HCT116 (cell line): ENCODE data around the gene ATF6B.

ENCODE experiments used
- CEBPB ChIP-seq: IDR thresholded peaks from 2 replicates; pipeline ENCODE4 v1.6.1; 2012; ENCODE audit warnings: low read depth
- EGR1 ChIP-seq: IDR thresholded peaks from 2 replicates; pipeline ENCODE4 v1.6.1; 2012; ENCODE audit warnings: low read depth
- EZH2 ChIP-seq: fragments of 200-600 bp; sonication (generic); IDR thresholded peaks from 2 replicates; pipeline ENCODE4 v1.6.1; 2017; ENCODE audit warnings: antibody characterized with exemption, mixed run types
- FOSL1 ChIP-seq: IDR thresholded peaks from 2 replicates; pipeline ENCODE4 v1.6.1; 2012; ENCODE audit warnings: low read depth
- JUND ChIP-seq: IDR thresholded peaks from 2 replicates; pipeline ENCODE4 v1.6.1; 2012
- POLR2A ChIP-seq: IDR thresholded peaks from 2 replicates; pipeline ENCODE4 v1.7.0; 2011; ENCODE audit warnings: borderline replicate concordance; ENCODE audit not compliant: insufficient read depth, insufficient read length; ENCODE audit errors: extremely low read depth
- POLR2AphosphoS5 ChIP-seq: IDR thresholded peaks from 2 replicates; pipeline ENCODE4 v1.6.1; 2011; ENCODE audit warnings: mild to moderate bottlenecking, low read depth, low read length, moderate library complexity
- SP1 ChIP-seq: IDR thresholded peaks from 2 replicates; pipeline ENCODE4 v1.6.1; 2012; ENCODE audit warnings: low read depth
- YY1 ChIP-seq: IDR thresholded peaks from 2 replicates; pipeline ENCODE4 v1.6.1; 2011; ENCODE audit warnings: low read length, low read depth, moderate library complexity, mild to moderate bottlenecking; ENCODE audit not compliant: insufficient replicate concordance; ENCODE audit errors: extremely low read depth
- ZNF274 ChIP-seq: fragments of 200-500 bp; sonication (Bioruptor generic); IDR thresholded peaks from 2 replicates; pipeline ENCODE4 v1.6.1; 2014; ENCODE audit warnings: mild to moderate bottlenecking, low read depth, low read length, inconsistent platforms
- TF ChIP-seq, protein P1 (sequence below), 3 experiments: fragments of 200-600 bp in 1 of 3; sonication (generic) in 1 of 3; IDR thresholded peaks in 2 of 3; conservative IDR thresholded peaks in 1 of 3; 2 replicates each; pipeline ENCODE4 v1.5.1; 2012 to 2017; ENCODE audit warnings: low read depth in 2 of 3, low read length in 2 of 3, antibody characterized with exemption in 1 of 3, borderline replicate concordance in 1 of 3, control low read depth in 1 of 3, mild to moderate bottlenecking in 1 of 3, mixed read lengths in 1 of 3, mixed run types in 1 of 3, moderate library complexity in 1 of 3; ENCODE audit not compliant: insufficient read depth in 1 of 3
- TF ChIP-seq, protein P2 (sequence below): IDR thresholded peaks from 2 replicates; pipeline ENCODE4 v1.6.1; 2012
- TF ChIP-seq, protein P3 (sequence below): IDR thresholded peaks from 2 replicates; pipeline ENCODE4 v1.6.1; 2012; ENCODE audit warnings: low read depth
- TF ChIP-seq, protein P4 (sequence below): IDR thresholded peaks from 2 replicates; pipeline ENCODE4 v1.6.1; 2011; ENCODE audit warnings: mild to moderate bottlenecking, low read length, moderate library complexity; ENCODE audit not compliant: insufficient replicate concordance; ENCODE audit errors: extremely low read depth

DNA sequence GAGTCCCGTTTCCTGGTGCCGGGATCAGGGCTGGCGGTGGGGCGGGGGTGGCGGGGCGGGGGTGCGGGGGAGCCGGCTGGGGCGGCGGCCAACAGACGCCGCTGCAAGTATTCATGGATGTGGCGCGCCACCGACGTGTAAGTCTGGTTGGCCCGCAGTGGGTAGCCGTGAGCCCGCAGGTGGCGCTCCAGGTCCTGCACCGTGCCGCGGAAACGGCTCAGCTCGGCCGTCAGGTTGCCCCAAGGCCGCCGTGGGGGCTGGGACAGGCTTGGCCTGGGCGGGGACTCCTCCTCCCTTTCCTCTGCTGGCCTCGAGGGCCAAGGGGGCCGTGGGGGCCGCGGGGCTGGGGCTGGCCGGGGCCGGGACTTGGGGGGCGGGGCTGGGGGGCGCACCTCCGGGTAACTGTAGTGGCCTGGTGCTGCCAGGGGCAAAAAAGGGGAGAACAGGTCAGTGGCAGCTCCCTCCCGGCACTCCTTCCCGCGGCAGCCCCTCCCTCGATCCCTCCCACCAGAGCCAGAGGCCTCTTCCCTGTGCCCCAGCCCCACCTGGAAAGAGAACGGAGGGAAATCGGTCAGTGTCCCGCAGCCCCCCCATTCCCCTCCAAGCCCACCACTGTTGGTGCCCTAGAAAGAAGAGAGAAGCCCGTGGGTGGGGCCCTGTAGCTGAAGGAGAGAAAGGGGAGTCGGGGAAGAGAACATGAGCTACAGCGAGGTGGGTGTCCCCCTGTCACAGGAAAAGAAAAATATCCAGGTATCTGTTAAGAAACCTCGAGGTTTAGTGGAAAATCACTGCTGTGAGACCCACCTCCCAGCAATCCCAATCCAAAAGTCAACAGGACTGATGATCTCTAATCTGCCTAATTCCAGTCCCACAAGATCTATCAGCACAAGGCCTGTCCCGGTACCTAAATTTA lies 40.2 kb downstream of the ATF6B start:
- no peak for TF ChIP-seq POLR2A
- peak; percentile 30 for TF ChIP-seq YY1
- TF ChIP-seq, protein P1, sequence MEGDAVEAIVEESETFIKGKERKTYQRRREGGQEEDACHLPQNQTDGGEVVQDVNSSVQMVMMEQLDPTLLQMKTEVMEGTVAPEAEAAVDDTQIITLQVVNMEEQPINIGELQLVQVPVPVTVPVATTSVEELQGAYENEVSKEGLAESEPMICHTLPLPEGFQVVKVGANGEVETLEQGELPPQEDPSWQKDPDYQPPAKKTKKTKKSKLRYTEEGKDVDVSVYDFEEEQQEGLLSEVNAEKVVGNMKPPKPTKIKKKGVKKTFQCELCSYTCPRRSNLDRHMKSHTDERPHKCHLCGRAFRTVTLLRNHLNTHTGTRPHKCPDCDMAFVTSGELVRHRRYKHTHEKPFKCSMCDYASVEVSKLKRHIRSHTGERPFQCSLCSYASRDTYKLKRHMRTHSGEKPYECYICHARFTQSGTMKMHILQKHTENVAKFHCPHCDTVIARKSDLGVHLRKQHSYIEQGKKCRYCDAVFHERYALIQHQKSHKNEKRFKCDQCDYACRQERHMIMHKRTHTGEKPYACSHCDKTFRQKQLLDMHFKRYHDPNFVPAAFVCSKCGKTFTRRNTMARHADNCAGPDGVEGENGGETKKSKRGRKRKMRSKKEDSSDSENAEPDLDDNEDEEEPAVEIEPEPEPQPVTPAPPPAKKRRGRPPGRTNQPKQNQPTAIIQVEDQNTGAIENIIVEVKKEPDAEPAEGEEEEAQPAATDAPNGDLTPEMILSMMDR (IDR thresholded peaks at IDR 0.05 in 2 of 3, conservative IDR thresholded peaks at IDR 0.05 in 1 of 3; ENCODE audit: borderline replicate concordance in 1 of 3, insufficient read depth in 1 of 3, low read depth in 2 of 3, low read length in 2 of 3): peak; percentile 59 to 71 (median 64)
- no peak for TF ChIP-seq FOSL1
- no peak for TF ChIP-seq JUND
- no peak for TF ChIP-seq SP1
- TF ChIP-seq EZH2: no peak
- TF ChIP-seq POLR2AphosphoS5: 0 out of 2 replicates have a peak, but pooled peaks have one; percentile 33
- TF ChIP-seq CEBPB: no peak
- TF ChIP-seq, protein P2, sequence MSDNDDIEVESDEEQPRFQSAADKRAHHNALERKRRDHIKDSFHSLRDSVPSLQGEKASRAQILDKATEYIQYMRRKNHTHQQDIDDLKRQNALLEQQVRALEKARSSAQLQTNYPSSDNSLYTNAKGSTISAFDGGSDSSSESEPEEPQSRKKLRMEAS: no peak; the same call in 1 of the 2 replicates
- TF ChIP-seq, protein P3, sequence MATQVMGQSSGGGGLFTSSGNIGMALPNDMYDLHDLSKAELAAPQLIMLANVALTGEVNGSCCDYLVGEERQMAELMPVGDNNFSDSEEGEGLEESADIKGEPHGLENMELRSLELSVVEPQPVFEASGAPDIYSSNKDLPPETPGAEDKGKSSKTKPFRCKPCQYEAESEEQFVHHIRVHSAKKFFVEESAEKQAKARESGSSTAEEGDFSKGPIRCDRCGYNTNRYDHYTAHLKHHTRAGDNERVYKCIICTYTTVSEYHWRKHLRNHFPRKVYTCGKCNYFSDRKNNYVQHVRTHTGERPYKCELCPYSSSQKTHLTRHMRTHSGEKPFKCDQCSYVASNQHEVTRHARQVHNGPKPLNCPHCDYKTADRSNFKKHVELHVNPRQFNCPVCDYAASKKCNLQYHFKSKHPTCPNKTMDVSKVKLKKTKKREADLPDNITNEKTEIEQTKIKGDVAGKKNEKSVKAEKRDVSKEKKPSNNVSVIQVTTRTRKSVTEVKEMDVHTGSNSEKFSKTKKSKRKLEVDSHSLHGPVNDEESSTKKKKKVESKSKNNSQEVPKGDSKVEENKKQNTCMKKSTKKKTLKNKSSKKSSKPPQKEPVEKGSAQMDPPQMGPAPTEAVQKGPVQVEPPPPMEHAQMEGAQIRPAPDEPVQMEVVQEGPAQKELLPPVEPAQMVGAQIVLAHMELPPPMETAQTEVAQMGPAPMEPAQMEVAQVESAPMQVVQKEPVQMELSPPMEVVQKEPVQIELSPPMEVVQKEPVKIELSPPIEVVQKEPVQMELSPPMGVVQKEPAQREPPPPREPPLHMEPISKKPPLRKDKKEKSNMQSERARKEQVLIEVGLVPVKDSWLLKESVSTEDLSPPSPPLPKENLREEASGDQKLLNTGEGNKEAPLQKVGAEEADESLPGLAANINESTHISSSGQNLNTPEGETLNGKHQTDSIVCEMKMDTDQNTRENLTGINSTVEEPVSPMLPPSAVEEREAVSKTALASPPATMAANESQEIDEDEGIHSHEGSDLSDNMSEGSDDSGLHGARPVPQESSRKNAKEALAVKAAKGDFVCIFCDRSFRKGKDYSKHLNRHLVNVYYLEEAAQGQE: no peak
- TF ChIP-seq EGR1: no peak
- TF ChIP-seq ZNF274: no peak
- TF ChIP-seq, protein P4, sequence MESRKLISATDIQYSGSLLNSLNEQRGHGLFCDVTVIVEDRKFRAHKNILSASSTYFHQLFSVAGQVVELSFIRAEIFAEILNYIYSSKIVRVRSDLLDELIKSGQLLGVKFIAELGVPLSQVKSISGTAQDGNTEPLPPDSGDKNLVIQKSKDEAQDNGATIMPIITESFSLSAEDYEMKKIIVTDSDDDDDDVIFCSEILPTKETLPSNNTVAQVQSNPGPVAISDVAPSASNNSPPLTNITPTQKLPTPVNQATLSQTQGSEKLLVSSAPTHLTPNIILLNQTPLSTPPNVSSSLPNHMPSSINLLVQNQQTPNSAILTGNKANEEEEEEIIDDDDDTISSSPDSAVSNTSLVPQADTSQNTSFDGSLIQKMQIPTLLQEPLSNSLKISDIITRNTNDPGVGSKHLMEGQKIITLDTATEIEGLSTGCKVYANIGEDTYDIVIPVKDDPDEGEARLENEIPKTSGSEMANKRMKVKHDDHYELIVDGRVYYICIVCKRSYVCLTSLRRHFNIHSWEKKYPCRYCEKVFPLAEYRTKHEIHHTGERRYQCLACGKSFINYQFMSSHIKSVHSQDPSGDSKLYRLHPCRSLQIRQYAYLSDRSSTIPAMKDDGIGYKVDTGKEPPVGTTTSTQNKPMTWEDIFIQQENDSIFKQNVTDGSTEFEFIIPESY: no peak
